NCI-H1417 treated with DMSO at 0.1 percent for 48 hours (cell line): Measurements from ENCODE around the gene HIRA.
"Not testable (repeated sequence)": the region's sequence is repeated elsewhere in the genome, so short reads cannot be mapped to it uniquely, and the experiment has no call there.

ENCODE experiments used
- DNase-seq: peaks from one replicate; lab custom pipeline; 2025; lab: John Stamatoyannopoulos, UW

HIRA gene

DNA sequence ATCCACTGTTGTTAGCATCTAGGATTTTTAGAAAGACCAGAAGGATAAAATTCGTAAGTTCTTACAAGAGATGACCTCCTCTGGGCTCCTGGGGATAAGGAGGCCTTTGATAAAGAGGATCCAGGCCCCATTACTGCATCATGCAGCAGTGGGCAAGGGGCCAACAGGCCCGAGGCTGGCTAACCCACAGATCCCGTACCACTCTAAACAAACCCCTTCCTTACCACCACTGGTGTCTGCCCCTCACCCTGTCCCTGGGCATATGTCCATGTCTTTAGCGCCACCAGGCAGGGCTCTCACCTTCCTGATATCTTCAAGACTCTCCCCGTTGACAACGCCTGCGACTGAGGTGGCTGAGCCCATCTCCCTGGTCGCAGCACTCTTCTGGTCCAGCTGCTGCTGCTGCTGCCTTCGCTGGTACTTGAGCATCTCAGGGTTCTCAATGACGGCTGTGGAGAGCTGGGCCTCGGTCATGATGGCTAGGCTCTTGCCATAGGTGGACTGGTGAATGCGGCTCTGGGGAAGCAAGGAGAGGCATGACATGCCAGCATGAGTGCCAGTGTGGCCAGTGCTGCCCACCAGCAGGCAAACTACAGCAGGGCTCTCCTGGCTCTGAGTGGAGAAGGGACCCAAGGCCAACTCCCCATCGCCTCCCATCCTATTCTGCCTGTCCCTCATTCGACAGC lies 46.2 kb downstream of the HIRA start:
- no peak for DNase-seq

DNA sequence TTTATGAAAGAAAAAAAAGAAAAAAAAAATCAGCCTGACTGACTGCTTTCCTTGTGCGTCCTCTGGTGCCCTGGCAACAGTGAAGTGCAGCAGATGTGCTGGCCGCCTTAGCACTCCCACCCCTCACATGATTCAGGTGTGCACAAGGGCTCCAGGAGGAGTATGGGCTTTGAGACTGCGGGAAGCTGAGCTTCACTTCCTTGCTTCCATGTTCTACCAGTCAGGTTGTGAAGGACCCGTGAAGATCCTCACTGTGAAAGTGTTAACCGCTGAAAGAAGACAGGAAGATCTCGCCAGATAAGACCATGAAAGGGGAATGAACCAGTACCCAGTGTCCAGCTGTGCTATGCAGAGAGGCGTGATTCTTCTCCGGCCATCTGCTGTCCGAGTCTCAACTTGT lies 48.2 kb downstream of the HIRA start:
- DNase-seq, result no peak

DNA sequence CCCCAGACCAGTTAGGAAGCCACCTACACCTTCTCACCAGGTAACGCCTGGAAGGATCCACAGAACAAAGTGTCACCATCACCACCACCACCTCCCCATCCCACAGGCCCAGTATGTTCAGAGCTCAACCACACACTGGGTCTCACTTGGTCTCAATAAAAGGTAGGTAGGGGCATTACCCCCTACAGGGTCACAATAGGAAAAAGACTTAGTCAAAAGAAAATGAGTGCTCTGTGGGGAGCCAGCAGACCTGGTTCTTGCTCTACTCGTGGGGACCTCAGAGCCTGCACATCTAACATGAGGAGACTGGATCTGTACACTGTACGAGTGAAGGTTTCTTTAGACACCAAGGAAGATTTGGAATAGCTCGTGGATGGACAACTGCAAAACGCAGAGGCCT lies 49.3 kb downstream of the HIRA start:
- DNase-seq, result no peak

DNA sequence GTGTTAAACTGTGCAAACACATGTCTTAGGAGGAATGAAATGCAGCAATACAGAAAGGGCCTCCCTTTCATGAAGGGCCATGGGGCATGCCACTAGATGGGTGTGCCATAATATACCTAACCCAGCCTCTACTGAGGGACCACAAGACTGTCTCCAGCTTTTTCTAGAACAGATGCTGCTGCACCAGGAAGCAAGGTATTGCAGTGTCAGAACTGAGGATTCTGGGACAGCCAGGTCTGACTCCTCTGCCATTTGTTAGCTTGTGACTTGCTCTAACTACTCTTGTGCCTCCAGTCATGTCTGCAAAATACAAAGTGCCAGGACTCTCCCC lies 53.2 kb downstream of the HIRA start:
- DNase-seq, result no peak

DNA sequence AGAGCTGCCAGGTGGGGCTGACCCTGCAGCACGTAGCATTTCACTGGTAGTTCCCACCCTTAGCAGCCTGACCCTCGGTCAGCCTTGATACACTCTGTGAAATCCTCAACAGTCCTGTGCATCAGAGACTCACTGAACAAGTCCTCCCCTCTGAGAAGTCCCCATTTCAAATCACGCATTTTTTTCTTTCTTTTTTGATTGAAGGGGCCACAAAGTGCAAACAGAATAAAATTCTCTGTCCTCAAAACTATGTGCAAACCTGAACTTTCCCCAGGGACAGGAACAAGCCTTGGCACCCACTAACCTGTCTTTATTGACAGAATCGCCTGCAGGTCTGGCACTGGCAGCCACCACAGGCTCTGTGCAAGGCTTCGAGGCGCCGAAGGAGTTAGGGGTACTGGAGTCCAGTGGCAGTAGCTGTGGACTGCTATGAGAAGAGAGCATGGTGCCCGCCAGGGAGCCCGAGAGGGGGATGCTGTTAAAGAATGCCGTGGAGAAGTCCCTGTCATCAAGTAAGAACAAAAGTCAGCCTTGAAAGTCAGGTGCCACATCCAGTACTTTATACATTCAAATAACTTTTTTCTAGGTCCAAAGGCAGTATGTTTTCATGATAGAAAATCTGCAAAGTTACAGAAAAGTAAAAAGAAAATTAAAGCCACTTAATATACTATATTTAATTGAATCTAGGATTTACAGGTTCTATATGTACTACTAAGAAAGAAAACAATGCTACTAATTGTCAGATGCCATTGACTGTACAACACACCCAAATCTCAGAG lies 53.8 kb downstream of the HIRA start:
- no peak for DNase-seq

DNA sequence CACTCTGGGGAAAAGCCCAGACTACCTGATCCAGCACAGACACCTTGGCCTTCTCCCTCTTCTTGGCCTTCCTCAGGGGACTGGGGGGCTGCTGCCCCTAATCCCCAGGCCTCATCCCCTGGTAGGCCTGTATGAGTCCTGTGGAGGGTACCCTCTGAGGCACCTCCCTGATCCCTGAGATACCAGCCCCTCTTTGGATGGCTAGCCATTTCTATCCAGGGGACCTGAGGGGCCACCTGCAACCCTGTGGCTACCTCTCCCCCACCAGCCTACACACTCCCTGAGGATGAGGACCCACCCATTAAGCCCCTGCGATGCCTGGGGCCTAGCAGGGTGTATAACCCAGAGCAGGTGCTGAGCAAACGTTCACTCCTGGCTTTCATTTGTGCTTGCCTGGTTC lies 54.6 kb downstream of the HIRA start:
- no peak for DNase-seq

DNA sequence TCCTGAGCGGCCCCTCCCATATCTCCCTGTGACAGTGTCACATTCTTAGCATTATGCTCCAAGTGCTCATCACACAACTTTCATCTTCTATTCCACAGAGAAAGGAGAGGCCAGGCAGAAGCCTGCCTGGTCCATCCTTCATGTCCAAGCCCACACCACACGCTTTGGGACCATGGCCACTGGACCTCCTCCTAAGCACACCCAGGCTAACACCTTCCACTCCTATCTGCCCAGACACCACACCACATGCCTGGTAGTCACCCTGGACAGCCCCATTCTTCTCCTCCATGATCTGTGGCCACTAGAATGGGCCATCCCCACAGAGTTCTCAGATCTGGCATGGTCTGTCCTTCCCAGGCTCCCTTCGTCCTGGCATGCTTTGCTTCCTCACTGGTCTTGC lies 55.3 kb downstream of the HIRA start:
- DNase-seq, result no peak

DNA sequence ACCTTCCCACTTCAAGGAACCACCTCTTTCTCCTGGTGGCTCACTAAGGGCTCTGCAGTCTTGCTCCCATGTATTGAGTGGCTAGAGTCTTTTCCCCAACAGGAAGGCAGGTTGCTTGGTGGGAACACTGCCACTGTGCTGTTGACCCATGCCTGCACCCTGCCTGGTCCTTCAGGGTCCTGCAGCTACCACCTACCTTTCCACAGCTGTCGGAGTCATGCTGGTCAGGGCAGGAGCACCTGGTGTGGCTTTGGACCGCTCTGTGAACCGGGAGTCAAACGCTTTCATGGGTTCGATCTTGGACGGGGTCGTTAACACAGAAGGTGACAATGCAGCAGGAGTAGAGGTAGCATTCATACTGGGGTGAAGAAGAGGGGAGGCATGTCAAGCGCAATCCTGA lies 56.1 kb downstream of the HIRA start:
- no peak for DNase-seq

DNA sequence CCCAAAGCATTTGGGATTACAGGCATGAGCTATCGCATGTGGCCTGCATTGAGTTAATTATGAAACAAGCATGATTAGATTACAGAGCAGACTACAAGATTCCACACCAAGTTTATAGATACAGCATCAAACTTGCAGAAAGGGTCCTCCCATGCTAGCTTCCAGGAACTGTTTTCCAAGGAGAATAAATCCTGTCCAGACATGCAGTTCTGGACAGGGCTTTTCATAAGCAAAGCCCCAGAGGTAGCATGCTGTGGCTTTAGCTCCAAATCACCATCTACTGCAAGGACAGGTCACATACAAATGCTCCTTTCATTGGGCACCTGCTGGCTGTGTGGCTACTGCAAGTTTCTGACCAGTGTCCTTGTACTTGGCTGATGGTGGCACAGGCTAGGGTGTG lies 57.1 kb downstream of the HIRA start:
- DNase-seq, result no peak

DNA sequence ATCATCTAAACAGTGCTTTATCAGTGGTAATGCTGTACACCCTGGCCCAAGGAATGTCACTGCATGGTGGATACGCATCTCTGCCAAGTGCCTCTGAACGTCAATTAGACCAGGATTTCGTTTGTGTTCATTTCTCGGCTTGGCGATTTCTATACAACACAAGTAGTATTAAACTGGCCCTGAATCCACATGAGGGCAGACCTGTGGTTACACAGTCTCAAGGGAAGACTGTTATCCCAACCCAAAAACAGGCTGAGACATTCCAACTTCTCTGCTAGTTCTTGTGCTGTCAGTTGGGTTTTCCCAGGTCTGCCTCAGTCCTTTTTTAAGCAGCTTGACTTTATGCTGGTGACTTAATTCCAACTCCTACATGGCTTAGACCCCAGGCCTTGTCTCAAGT lies 58.1 kb downstream of the HIRA start:
- DNase-seq, result no peak

DNA sequence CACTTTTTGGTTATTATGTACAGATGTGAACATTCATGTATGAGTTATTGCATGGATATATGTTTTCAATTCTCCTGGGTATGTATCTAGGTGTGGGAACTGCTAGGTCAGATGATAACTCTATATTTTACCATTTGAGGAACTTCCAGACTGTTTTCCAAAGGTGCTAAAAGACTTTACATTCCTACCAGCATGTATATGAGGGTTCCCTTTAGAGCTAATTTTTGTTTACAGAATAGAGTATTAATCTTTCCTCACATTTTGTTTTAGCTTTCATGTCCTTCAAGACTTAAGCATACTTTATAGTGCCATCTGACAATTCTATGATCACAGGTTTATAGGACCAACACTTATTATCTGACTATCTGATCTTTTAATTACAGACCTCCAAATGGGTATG lies 59.6 kb downstream of the HIRA start:
- no peak for DNase-seq

DNA sequence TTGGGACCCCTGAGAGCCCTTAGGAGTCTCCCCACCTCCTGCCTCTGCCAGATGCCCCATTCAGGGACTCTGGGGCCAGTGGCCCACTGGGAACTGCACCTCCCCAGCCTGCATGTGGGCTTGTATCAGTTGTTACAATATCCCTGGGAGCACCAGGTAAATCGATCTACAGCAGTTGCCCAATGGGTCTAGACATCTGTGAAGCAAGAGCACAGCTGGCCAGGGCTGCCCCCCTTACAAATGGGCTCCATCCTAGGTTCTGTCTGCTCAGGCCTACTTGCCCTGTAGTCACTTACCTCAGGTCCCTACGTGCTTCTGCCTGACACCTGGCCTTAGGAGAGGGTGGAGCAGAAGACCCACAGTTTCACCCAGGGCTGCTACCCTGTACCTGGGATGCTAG lies 62.7 kb downstream of the HIRA start:
- DNase-seq, result no peak

DNA sequence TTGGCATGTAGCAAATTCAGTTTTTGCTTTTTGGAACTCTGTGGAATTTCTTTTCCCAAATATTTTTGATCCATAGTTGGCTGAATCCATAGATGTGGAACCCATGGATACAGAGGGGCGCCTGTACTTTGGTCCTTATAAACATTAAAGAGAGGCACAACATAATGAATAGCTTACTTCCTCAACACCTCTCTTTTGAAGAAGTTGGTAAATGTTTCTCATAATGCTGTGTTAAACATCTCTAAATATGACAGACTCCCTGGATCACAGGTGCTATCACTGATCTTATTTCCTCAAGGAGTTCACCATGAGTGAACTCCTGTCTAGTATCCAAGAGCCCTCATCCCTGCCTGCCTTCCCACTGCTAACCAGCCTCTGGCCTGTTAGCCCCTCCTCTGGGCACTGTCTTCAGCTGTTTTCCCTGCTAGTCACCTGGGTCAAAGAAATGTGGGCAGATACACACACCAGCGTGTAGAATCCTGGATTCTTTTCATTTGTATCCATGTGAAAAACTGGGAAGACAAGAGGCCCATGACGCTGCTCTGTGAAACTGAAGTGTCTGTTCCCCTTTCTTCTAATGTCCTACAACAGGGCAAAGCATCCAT lies 63.7 kb downstream of the HIRA start:
- DNase-seq, result no peak

DNA sequence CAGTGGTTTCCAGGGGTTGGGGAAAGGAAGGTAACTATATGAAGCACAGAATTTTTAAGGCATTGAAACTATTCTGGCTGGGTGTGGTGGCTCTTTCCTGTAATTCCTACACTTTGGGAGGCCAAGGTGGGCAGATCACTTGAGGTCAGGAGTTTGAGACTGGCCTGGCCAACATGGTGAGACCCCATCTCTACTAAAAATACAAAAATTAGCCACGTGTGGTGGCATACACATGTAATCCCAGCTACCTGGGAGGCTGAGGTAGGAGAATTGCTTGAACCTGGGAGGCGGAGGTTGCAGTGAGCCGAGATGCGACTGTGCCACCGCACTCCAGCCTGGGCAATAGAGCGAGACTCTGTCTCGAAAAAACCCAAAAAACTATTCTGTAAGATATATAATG lies 68.0 kb downstream of the HIRA start:
- not testable (repeated sequence) for DNase-seq

DNA sequence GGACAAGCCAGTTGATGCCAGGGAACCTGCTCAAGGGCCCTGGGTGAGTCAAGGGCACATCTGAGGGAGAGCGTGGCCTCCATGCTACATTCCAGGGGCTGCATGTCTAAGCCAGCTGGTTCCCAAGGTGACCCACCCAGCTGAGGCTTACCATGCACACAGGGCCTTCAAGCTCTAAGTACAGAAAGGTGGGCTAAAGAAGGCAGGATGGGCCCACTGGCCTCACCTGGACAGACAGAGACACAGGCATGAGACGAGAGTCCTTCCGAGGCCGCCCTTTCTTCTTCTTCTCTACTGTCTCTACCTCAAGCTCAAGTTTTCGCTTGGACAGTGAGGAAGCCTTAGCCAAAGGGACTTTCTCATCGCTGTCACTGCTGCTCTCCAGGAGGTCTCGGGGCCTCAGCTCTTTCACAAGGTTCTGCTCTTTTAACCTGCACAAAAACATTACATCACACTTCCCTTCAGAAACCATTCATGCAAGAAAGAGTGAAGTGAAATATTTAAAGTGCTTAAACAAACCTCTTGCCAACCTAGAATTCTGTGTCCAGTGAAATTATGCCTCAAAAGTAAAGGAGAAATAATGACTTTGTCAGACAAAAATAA lies 69.9 kb downstream of the HIRA start:
- no peak for DNase-seq

DNA sequence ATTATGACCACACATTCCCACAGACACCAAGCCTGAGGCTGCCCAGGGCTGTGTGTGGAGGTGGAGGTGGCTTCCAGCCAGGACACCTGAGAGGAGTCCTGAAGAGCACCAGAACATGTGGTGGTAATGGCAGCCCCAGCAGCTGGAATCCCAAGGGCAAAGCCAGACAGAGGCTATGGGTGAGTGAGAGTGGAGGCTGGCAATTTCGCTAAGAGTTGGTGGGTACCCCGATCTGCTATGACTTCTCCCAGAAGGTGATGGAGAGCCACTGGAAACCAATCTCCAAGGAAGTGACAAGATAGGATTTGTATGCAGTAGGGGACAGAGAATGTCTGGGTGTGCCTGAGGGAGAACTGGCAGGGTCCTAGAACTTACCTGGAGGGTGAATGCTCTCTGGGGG lies 70.7 kb downstream of the HIRA start:
- DNase-seq, result no peak

DNA sequence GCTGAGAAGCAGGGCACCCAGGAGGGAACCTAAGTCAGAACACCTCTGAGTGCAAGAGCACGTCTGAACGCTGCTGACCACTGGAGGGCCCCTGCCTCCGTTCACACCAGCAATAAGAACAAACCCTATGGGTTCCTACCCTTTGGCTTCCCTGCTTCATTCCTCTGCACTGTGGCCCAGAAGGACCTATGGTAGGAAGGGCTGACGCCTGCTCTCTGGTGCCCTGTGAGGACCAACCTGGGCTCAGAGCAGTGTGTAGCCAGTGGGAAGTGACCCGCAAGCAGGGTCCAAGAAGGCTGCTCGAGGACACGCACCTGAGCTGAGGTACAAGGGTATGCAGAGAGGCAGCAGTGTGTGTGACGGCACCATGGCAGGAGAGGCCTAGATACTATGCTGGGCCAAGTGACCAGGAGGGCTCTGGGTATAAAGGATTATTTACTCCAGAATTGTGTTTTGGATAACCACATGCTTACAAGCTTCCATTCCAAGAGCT lies 71.2 kb downstream of the HIRA start:
- DNase-seq, result no peak

DNA sequence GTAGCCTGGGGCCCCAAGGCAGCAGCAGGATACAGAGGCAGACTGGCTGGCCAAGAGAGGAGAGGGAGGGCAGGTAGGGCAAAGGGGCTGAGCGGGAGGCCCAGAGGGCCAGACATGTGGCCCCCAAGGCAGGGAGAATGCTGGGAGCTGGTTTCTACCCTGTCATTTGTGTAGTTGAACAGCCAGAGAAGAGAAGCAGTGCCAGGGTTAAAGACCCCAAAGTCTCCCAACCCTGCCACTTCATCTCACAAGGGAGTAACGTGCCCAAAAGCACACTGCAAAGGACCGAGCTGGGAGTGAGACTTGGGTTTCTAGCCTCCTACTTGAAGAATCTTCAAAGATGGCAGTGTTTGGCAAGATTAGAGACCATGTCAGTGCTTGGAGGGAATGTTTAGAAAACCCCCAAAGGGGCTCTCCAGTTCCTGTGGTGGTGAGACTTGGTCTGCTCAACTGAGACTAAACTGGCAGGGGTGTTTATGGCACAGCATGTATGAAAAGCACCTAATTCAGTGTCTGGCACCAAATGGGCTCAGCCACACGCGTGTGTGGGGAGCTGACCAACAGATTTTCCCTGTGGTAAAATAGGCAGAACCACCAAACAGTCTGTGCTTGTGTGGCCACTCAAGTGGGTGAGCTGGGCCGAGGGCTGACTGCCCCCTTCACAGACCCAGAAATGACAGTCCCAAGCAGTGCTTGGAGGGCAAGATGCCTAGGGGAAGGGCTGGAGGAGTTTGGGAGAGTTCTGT lies 71.8 kb downstream of the HIRA start:
- DNase-seq, result no peak

DNA sequence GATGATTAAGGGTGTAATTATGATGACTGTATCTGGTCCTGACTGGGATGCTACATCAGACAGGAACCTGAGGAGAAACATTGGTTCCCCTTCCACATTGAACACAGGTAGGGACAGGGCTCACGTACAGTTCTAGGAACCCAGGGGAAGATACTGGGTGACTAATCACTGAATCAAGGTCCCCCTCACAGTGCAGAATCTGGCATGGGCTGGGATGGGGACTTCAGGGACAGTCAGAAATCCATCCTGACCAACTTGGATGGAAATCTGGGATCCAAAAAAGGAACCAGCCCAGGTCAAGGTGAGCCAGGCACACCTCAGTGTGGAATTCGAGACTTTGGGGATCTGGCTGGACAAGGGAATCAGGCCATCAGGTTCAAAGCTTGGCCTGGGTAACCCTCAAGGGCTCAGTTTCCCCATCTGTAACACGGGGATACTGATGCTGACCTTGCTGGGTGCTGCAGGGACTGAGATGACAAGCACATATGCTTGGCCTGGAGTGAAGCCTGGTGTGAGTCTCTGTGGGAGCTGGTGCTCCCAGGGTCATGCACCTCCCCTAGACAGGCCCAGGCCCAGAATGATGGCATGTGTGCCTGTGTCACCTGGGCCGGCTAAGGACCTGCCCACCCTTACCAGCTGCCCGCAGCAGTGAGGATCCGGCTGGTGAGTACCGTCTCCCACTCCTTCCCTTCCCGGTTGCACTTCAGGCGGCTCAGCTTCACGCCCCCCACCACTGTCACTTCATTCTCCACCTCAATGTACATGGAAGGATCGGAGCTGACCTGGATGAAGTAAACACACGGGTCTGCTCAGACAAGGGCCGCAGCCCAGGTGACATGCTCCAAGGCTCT lies 72.6 kb downstream of the HIRA start:
- no peak for DNase-seq

DNA sequence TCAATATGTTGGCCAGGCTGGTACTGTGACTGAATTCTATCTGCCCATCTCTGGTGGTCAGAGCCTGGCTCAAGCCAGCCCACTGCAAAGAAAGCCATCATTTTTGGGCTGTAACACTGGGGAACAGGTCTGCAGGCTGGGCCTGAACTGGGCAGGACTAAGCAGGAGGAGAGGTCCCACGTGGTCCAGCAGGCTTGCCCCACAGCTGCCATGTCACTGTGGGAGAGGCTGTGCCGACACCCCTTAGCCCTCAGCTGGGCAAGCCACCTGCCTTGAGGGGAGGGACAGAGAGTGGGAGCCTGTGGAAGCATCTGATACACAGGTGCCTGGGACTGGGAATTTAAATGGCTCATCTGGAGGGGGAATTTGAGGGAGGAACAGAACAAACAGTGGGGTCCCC lies 73.3 kb downstream of the HIRA start:
- no peak for DNase-seq
